GM11168 (cell line): Measurements from ENCODE around the gene ODF2.
"Not testable (repeated sequence)": the region's sequence is repeated elsewhere in the genome, so short reads cannot be mapped to it uniquely, and the experiment has no call there.

ENCODE experiments used
- in situ Hi-C: fragments of 300-500 bp; cut with MboI; formaldehyde crosslinking; loops from one replicate; pipeline ENCODE4 v1.12.0; 2022; ENCODE audit warnings: low sequenced_read_pairs; ENCODE audit not compliant: unreplicated experiment

Gene ODF2

GRCh38 chr9:128479262-128479661, 23.5 kb downstream of the ODF2 start:
- in situ Hi-C loops: no loop called here

GRCh38 chr9:128481561-128481960, 25.8 kb downstream of the ODF2 start:
- in situ Hi-C loops: no loop called here

DNA sequence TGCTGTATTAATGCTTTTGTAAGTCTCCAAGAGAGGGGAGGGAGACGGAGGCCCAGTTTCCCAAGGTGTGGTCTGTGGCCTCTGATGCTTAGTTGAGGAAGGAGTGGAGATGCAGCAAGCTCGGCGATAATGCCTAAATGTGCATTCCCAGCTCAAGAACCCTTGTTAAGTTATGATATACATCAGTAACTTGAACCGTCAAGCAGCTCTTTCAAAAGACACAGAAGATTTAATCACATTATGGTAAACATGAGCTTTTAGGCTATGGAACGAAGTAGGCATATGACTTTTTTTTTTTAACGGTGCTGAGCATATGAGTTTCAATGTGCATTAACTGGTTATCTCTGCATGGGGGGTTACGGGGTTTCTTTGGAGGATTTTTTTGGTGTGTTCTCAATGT, 26.4 kb downstream of the ODF2 start:
- in situ Hi-C loops: no loop called here

DNA sequence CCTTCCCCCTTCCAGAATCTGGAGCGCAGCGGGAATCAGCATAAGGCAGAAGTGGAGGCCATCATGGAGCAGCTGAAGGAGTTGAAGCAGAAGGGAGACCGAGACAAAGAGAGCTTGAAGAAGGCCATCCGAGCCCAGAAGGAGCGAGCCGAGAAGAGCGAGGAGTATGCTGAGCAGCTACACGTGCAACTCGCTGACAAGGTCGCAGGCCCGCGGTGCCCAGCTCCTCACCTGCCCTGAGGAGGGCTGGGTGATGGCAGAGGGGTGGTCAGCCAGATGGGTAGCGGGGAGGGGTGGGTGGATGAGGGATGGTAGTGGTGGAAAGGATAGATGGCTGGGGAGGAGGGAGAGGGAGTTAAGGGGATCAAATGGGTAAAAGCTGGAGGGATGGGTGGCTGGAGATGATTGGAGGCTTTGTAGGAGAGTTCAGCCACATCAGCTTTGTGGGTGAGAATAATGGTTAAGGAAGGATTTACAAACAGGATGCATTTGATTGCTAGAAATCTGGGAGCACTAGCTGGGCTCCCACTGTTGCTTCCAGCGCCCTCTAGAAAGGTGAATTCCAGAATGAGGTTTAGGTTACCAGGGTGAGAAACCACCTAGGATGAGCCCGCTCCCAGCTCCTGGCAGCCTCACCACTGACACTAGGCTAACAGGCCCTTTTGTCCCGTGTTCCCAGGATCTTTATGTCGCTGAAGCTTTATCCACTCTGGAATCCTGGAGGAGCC, 29.0 kb downstream of the ODF2 start:
- in situ Hi-C loops: no loop called here

- in situ Hi-C loops: no loop called here
Observed at GRCh38 chr9:128485414-128485855, 29.6 kb downstream of the ODF2 start.

GRCh38 chr9:128486201-128486600, 30.4 kb downstream of the ODF2 start:
- in situ Hi-C loops: no loop called here

DNA sequence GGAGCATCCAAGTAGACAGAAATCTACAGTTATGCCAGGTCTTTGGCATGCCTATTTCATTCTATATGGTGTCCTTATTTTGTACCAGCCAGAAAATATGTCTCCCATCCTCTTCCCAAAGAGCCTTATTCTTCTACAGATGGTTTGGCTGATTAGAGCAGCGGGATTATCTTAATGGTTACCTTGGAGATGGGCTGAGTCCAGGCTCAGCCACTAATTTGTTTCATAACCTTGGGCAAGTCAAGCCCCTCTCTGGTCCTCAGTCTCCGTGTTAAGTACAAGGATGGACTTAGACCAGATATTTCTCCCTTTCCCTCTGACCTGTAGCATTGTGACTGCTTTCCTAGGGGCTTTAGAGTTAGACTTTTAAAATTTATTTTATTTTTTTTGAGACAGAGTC, 37.6 kb downstream of the ODF2 start:
- in situ Hi-C loops: no loop called here

DNA sequence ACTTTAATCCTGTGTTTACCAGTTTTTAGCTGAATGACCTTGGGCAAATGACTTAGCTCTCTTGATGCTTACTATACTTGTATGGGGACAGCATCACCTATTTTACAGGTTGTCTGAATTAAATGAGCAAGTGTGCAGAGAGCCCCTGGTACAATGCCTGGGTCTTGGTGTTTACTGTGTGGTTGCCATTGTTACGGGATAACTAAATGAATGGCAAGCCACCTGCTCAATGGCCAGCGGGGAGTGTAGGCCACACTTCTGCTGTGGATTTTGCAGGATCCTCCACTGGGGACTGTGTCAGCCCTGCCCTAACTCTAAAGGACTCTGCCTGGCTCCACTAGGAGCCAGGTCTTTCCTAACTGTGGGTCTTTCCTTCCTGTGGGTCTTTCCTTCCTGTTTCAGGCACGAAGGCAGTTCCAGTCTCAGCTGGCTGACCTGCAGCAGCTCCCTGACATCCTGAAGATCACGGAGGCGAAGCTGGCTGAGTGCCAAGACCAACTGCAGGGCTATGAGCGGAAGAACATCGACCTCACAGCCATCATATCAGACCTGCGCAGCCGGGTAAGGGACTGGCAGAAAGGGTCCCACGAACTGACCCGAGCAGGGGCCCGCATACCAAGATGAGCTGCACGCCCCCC, 38.4 kb downstream of the ODF2 start:
- in situ Hi-C loops: no loop called here

DNA sequence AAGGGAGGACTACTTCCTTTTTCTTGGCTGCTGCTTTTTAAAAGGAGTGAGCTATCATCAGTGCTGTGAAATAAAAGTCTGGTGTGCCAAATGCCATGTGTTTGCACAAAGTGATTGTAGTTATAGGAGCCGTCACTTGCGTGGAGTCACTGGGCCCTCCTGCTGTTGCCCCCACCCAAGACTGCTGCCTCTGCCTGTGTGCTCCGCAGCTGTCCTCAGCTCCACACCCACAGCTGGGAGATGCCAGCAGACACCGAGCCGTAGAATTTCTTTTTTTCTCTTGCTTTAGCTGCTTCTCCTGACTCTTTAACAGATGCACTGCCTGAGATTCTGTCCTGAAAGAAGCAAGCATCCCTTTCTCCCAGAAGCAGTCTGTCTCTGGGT, 38.9 kb downstream of the ODF2 start:
- in situ Hi-C loops: no loop called here

DNA sequence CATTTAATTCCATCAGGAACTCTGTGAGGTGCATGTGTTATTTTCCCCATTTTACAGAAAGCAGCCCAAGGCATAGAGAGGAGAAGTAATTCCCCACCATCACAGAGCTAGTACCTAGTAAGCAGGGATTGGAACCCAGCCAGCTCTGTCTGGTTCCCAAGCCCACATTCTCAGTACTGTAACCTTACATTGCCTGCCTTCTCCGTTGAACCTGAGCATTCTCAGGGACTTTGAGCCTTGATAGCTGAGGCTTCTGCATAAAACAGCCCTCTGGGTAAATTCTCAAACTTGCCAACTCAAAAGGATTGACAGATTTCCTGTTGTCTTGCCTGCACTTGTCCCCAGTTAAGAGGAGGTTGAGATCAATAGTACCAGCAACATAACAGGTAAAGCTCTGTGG, 39.5 kb downstream of the ODF2 start:
- in situ Hi-C loops: no loop called here

DNA sequence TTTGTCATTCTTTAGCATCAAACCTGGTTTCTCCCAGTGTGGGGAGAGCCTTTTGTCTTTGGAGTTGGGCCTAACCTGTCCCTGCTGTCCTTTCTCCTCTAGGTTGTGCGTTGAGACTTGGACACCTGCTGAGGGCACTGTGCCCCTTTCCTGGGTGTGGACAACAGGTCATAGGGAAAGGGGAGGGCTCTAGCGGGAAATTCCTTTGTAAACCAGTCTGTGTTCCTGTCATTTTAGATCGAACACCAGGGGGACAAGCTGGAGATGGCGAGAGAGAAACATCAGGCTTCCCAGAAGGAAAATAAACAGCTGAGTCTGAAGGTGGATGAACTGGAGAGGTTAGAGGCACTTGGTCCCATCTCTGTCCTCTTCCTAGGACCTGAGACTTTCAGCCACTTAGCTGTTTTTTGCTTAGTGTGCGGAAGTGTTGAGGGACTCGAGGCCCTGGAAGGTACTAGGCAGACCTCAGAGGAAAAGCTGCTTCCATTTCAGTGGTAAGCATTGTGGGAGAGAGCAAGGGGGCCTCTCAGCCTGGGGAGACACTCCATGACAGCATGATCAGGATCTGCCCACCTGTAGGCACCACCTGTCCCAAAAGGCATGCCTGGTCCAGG, 40.1 kb downstream of the ODF2 start:
- in situ Hi-C loops: no loop called here

- in situ Hi-C loops: no loop called here
Observed at GRCh38 chr9:128497824-128498610, 42.2 kb downstream of the ODF2 start.

- in situ Hi-C loops: no loop called here
Observed at GRCh38 chr9:128498911-128499310, 43.1 kb downstream of the ODF2 start.

DNA sequence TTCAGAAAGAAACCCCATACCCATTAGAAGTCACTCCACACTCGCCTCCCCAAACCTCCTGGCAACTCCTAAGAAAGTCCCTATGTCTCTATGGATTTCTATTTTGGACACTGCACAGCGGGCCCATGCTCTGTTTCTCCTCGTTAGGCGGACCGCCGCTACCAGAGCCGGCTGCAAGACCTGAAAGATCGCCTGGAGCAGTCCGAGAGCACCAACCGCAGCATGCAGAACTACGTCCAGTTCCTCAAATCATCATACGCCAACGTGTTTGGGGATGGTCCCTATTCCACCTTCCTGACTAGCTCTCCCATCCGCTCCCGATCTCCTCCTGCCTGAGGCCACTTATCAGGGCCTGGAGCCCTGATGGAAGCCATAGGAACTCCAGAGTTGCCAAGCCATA, 44.1 kb downstream of the ODF2 start:
- in situ Hi-C loops: no loop called here

- in situ Hi-C loops: not testable (repeated sequence)
Observed at GRCh38 chr9:128503415-128503825, 47.6 kb downstream of the ODF2 start.

- in situ Hi-C loops: no loop called here
Observed at GRCh38 chr9:128503870-128504269, 48.1 kb downstream of the ODF2 start.

- in situ Hi-C loops: no loop called here
Observed at GRCh38 chr9:128504485-128505413, 48.9 kb downstream of the ODF2 start, which contains the start of gene GLE1. TSS of gene GLE1 (plus strand) at chr9:128504719. CDS start at chr9:128504806, 87 bp downstream.

DNA sequence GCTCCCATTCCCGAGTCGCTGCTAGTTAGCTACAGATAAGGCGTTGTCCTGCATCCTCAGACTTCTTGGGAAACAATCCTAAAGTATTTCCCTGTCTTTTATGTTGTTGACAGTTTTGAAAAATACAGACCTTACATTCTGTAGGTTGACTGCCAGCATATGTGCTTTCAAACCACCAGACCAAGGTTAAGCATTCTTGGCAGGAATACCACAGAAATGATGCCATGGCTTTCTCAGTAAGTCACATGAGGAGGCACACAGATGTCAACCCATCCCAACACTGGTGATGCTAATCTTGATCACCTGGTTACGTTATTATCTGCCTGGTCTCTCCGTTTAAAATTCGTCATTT, 49.6 kb downstream of the ODF2 start:
- in situ Hi-C loops: no loop called here

GRCh38 chr9:128505906-128506305, 50.1 kb downstream of the ODF2 start:
- in situ Hi-C loops: not testable (repeated sequence)

GRCh38 chr9:128512820-128513219, 57.0 kb downstream of the ODF2 start:
- in situ Hi-C loops: no loop called here
